Neuronal stem cell (in vitro differentiated cells): Measurements from ENCODE around the gene NPHP1.

Experiments
- DNase-seq: peaks from one replicate; pipeline ENCODE4 v3.0.0-alpha.2; 2013; ENCODE audit warnings: low spot score
- H2AFZ ChIP-seq: one replicate; pipeline ENCODE4 v1.6.1; 2013; ENCODE audit warnings: mild to moderate bottlenecking, low read length, inconsistent platforms
- H2AK5ac ChIP-seq: 2 replicates; pipeline ENCODE4 v1.6.1; 2013; ENCODE audit warnings: low read depth, mild to moderate bottlenecking, inconsistent platforms, low read length, moderate library complexity, mixed read lengths
- H2BK120ac ChIP-seq: 2 replicates; pipeline ENCODE4 v1.6.1; 2013; ENCODE audit warnings: low read depth, mild to moderate bottlenecking, inconsistent platforms, low read length, moderate library complexity, mixed read lengths
- H2BK12ac ChIP-seq: one replicate; pipeline ENCODE4 v1.6.1; 2013; ENCODE audit warnings: low read length, inconsistent platforms
- H2BK15ac ChIP-seq: 2 replicates; pipeline ENCODE4 v1.6.1; 2013; ENCODE audit warnings: mild to moderate bottlenecking, low read length, inconsistent platforms, mixed read lengths
- H2BK5ac ChIP-seq: one replicate; pipeline ENCODE4 v1.6.1; 2013; ENCODE audit warnings: inconsistent platforms, mild to moderate bottlenecking, low read length, moderate library complexity
- H3K14ac ChIP-seq: one replicate; pipeline ENCODE4 v1.6.1; 2013; ENCODE audit warnings: low read length, inconsistent platforms
- H3K18ac ChIP-seq: 2 replicates; pipeline ENCODE4 v1.6.1; 2013; ENCODE audit warnings: low read length, inconsistent platforms
- H3K23ac ChIP-seq: 2 replicates; pipeline ENCODE4 v1.6.1; 2013; ENCODE audit warnings: low read depth, mild to moderate bottlenecking, mixed read lengths, low read length, inconsistent platforms; ENCODE audit not compliant: poor library complexity
- H3K27ac ChIP-seq: replicated peaks from 3 replicates; pipeline ENCODE4 v1.5.1; 2013; ENCODE audit warnings: low read length, inconsistent platforms
- H3K27me3 ChIP-seq, 3 experiments: 2 replicates each; pipeline ENCODE4 v1.6.1; 2013; ENCODE audit warnings: low read length in 3 of 3, mild to moderate bottlenecking in 2 of 3, inconsistent platforms in 1 of 3, low read depth in 1 of 3, mixed read lengths in 1 of 3, moderate library complexity in 1 of 3; ENCODE audit not compliant: control insufficient read depth in 3 of 3, insufficient read depth in 3 of 3
- H3K36me3 ChIP-seq, 2 donors: replicated peaks in 1 of 2; 2 replicates each; pipeline ENCODE4 v1.6.1; 2013; ENCODE audit warnings: low read length in 2 of 2; ENCODE audit not compliant: control insufficient read depth in 2 of 2, insufficient read depth in 2 of 2
- H3K4ac ChIP-seq: 2 replicates; pipeline ENCODE4 v1.6.1; 2013; ENCODE audit warnings: inconsistent platforms, mild to moderate bottlenecking, low read length, moderate library complexity
- H3K4me1 ChIP-seq, 2 donors: 1 replicate in 1 of 2; 2 replicates in 1 of 2; pipeline ENCODE4 v1.6.1; 2013; ENCODE audit warnings: low read length in 2 of 2, low read depth in 1 of 2; ENCODE audit not compliant: control insufficient read depth in 2 of 2, insufficient read depth in 1 of 2
- H3K4me2 ChIP-seq: one replicate; pipeline ENCODE4 v1.6.1; 2013; ENCODE audit warnings: mild to moderate bottlenecking, low read length, inconsistent platforms; ENCODE audit not compliant: insufficient read depth, poor library complexity, severe bottlenecking
- H3K4me3 ChIP-seq, 2 donors: 2 replicates each; pipeline ENCODE4 v1.5.1; 2013; ENCODE audit warnings: low read length in 2 of 2, mild to moderate bottlenecking in 2 of 2, inconsistent platforms in 1 of 2, moderate library complexity in 1 of 2
- H3K79me1 ChIP-seq: one replicate; pipeline ENCODE4 v1.6.1; 2013; ENCODE audit warnings: low read depth, mild to moderate bottlenecking, inconsistent platforms, low read length, moderate library complexity
- H3K9ac ChIP-seq: one replicate; pipeline ENCODE4 v1.6.1; 2013; ENCODE audit warnings: mild to moderate bottlenecking, low read depth, low read length, inconsistent platforms; ENCODE audit not compliant: poor library complexity
- H3K9me3 ChIP-seq, 2 donors: replicated peaks in 1 of 2; 2 replicates each; pipeline versions ENCODE3 to v1.6.1; 2013; ENCODE audit warnings: low read length in 2 of 2, mild to moderate bottlenecking in 2 of 2, inconsistent platforms in 1 of 2, low read depth in 1 of 2, mixed read lengths in 1 of 2, moderate library complexity in 1 of 2; ENCODE audit not compliant: control insufficient read depth in 2 of 2, insufficient read depth in 1 of 2
- H4K8ac ChIP-seq: one replicate; pipeline ENCODE4 v1.6.1; 2013; ENCODE audit warnings: low read depth, mild to moderate bottlenecking, inconsistent platforms, low read length, moderate library complexity
- H4K91ac ChIP-seq: one replicate; pipeline ENCODE4 v1.6.1; 2013; ENCODE audit warnings: low read length, low read depth, mild to moderate bottlenecking, inconsistent platforms; ENCODE audit not compliant: poor library complexity
- WGBS, 2 donors: extraction: QIAGEN DNeasy Blood & Tissue Kit; methylation state at CpG; one replicate each; pipeline ENCODE4 v1.1.7; 2013; ENCODE audit warnings: missing lambda C conversion rate in 2 of 2, mixed read lengths in 1 of 2; ENCODE audit not compliant: insufficient read length in 2 of 2, insufficient replicate concordance in 1 of 2; ENCODE audit errors: extremely low coverage in 2 of 2; 5-methylcytosine and 5-hydroxymethylcytosine counted together

The NPHP1 gene

GRCh38 chr2:110104025-110104771 lies 100.6 kb downstream of the NPHP1 start:
- no CpG with 5 or more reads among the region's 10 CpGs for WGBS, 2 donors
- Histone ChIP-seq H3K4ac (no peak overlapping the region), H3K4me2 (no peak overlapping the region), H3K79me1 (no peaks in the 10 kb centered on the region), H2AK5ac (no peak overlapping the region), H3K9me3 (no peaks in the 10 kb centered on the region), H3K18ac (no peak overlapping the region), H3K9ac (no peak overlapping the region), H3K27ac (no peak overlapping the region), H3K14ac (no peak overlapping the region), H3K27me3 (peaks cover 0 to 11% (median 0%) of the 10 kb centered on the region in 3 experiments), H4K8ac (no peak overlapping the region), H2AFZ (no peak overlapping the region), H2BK5ac (peak overlapping the region; percentile 13), H3K4me3 (no peak overlapping the region), H2BK12ac (no peak overlapping the region), H2BK120ac (no peak overlapping the region), H4K91ac (no peak overlapping the region), H3K36me3 (no peaks in the 10 kb centered on the region), H3K4me1 (peaks cover 0 to 1% of the 10 kb centered on the region in 2 donors), H2BK15ac (no peak overlapping the region), H3K23ac (no peak overlapping the region)
- DNase-seq, result no peak

DNA sequence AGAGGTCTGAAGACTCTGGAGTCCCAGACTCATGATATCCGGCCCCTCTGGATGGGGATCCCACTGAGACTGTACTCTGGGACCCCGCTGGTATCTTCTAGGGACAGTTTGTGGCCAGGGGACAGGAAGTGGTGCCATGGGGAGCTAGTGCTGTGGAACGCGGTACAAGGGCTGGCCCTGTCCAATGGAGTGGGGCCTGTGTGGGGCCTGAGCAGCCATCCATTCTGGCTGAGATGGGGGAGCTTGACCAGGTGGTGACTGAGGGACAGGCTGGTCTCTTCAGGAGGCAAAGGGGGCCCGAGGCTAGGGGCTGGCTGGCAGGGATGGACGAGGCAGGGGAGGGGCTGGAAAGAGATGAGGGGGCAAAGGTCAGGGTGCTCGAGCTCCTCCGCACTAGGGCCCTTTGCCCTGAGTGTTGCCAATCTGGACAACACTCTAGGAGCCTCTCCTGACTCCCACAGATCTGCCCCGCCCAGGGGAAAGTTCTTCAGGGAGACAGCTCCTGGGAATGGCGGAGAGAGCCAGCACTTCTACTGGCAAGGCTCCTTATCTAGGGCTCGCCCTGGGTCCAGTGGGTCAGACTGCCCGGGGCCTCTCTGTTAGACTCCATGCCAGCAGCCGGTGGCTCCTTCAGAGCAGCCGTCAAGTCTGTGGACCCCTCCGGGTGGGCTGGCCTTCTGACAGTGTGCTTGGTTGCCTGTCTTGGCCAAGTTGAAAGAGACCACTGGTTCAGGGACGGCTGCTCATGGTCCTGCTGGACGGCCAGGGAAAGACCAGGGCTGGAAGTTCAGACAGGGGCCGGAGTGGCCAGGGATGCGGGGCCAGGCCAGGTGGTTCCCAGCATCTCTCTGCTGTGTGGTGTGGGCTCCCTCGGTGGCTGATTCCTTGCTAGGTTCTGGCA lies 101.5 kb downstream of the NPHP1 start:
- no peak overlapping the region for H2AK5ac ChIP-seq
- H2BK120ac ChIP-seq, result no peak overlapping the region
- H2AFZ ChIP-seq, result no peak overlapping the region
- no peak overlapping the region for H3K4ac ChIP-seq
- H3K9ac ChIP-seq, result no peak overlapping the region
- peaks cover 0 to 1% of the 10 kb centered on the region in 2 donors for H3K4me1 ChIP-seq
- no peak overlapping the region for H3K27ac ChIP-seq
- H3K4me2 ChIP-seq, result no peak overlapping the region
- no peak overlapping the region for H3K4me3 ChIP-seq
- no peak overlapping the region for H4K8ac ChIP-seq
- H2BK12ac ChIP-seq, result no peak overlapping the region
- H4K91ac ChIP-seq, result no peak overlapping the region
- no CpG with 5 or more reads among the region's 20 CpGs for WGBS, 2 donors
- H3K36me3 ChIP-seq, result no peaks in the 10 kb centered on the region
- H3K14ac ChIP-seq, result no peak overlapping the region
- H3K79me1 ChIP-seq, result no peaks in the 10 kb centered on the region
- peaks cover 0 to 11% (median 0%) of the 10 kb centered on the region in 3 experiments for H3K27me3 ChIP-seq
- H3K23ac ChIP-seq, result peak overlapping the region; percentile 50
- H3K18ac ChIP-seq, result peak overlapping the region; percentile 5
- no peaks in the 10 kb centered on the region for H3K9me3 ChIP-seq
- peak overlapping the region; percentile 13 for H2BK5ac ChIP-seq
- H2BK15ac ChIP-seq, result no peak overlapping the region
- no peak for DNase-seq

GRCh38 chr2:110101901-110102803 lies 102.7 kb downstream of the NPHP1 start:
- Histone ChIP-seq H2AFZ (peak overlapping the region; percentile 64), H3K79me1 (no peaks in the 10 kb centered on the region), H2BK12ac (no peak overlapping the region), H4K8ac (no peak overlapping the region), H3K27me3 (peaks cover 0 to 6% (median 0%) of the 10 kb centered on the region in 3 experiments), H3K18ac (peak overlapping the region; percentile 17), H2BK5ac (no peak overlapping the region), H4K91ac (no peak overlapping the region), H3K9ac (no peak overlapping the region), H3K14ac (peak overlapping the region; percentile 38), H3K4me1 (peaks cover 0 to 1% of the 10 kb centered on the region in 2 donors), H2AK5ac (peak overlapping the region; percentile 35), H3K4ac (no peak overlapping the region), H3K9me3 (no peaks in the 10 kb centered on the region), H2BK120ac (no peak overlapping the region), H2BK15ac (no peak overlapping the region), H3K4me3 (no peak overlapping the region), H3K27ac (no peak overlapping the region), H3K36me3 (no peaks in the 10 kb centered on the region), H3K23ac (no peak overlapping the region), H3K4me2 (no peak overlapping the region)
- no peak for DNase-seq
- no CpG with 5 or more reads among the region's 9 CpGs for WGBS, 2 donors
